Smooth muscle cell of the brain vasculature (primary cell): ENCODE measurements around the gene SLC35F6.
"Not testable (repeated sequence)": the region's sequence is repeated elsewhere in the genome, so short reads cannot be mapped to it uniquely, and the experiment has no call there.

ENCODE experiments used
- DNase-seq: peaks from one replicate; pipeline ENCODE4 v3.0.0-alpha.2; 2012; ENCODE audit warnings: low read depth, low spot score

Gene SLC35F6

DNA sequence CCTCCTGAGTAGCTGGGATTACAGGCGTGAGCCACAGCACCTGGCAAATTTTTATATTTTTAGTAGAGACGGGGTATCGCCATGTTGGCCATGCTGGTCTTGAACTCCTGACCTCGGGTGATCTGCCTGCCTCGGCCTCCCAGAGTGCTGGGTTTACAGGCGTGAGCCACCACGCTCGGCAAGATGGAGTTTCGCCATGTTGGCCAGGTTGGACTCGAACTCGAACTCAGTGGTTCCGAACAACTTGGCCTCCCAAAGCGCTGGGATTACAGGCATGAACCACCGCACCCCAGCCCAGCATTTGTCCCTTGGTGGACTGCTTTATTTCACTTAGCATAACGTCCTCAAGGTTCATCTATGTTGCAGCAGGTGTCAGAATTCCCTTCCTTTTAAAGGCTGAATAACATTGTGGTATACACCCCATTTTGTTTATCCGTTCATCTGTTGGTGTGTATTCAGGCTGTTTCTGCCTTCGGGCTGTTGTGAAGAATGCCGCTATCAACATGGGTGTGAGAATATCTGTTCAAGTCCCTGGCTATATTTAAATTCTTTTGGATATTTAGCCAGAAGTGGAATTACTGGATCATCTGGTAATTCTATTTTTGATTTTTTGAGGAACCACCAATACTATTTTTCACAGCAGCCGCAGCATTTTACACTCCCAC lies 20.6 kb downstream of the SLC35F6 start:
- no peak for DNase-seq

DNA sequence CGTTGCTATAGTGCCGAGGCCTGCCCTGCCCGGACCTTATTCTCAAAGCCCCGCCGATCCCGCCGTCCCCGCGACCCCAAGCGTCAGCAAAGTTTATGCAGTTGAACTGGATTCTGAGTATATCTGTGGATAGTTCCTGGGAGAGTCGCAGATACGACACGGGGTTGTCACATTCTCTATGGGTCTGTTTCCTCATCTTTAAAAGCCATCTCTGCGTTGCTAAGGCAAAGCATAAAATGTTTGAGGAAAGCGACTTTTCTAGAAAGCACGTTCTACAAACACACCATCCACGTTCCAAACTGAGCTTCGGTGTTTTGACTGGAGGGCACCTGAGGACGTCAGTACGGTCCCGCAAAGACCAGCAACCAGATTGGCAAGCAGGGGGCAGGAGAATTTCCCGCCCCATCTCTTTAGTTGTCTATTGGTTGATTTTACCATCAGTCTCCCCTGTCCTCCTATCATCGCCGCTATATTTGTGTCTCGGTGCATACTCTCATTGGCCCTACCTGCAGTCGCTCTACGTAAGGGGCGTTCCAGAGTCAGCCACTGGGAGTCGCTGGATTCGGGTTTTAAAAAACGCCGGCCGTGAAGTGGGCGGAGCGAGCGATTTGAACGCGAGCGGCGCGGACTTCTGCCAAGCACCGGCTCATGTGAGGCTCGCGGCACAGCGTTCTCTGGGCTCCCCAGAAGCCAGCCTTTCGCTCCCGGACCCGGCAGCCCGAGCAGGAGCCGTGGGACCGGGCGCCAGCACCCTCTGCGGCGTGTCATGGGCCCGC lies 21.5 kb downstream of the SLC35F6 start, which contains the start of gene CENPA:
Gene CENPA, plus strand, starts transcription at position 626 of the 776 bp plus-strand sequence. Its CDS starts 141 bp downstream, at position 767.
- DNase-seq = peak; percentile 99

DNA sequence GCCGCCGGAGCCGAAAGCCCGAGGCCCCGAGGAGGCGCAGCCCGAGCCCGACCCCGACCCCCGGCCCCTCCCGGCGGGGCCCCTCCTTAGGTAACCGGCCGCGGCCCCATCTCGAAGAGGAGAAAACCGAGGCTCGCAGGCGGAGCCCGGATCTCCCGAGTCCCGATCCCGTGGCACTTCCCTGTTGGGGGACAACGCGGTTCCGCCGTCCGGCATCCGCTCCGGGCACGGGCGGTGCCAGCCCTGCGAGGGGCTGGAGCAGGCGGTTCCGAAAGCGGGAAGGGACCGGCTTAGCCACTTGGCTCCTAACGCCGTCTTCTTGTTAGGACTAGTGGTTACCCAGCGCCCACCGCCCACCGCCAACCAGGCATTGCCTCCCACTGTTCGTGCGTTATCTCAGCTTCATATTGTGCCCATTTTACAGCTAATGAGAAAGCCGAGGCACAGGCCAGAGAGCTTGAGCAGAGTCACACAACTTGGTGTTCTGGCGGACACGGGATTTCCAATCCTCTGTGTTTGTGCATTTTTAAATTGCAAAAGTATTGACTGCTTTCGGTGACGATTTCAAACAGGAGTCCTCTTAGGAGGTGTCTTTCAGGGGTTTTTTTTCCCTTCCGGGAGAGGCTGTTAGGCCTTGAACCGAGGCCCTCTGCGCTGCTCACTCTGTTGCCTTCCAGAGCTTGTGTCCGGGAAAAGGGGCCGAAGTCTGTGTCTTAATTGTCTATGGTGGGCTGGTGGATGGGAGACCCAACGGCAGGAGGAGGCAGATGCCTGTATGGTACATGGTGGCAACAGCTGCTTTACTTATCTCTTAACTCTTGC lies 22.3 kb downstream of the SLC35F6 start:
- DNase-seq = no peak

DNA sequence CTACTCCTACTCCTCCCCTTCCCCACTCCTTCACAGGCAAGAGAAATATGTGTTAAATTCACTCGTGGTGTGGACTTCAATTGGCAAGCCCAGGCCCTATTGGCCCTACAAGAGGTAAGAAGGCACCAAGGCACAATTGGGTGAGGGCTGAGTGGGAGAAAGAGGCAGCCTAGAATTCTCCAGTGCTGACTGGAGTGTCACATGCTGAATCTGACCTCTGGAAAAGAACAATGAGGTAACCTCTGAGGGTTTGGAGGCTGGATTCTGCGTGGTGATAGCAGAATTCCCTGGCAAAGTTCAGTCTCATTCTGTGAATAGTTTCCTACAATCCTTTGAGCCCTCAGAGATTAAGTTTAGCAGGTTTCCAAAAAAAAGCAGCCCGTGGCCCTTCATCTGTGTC lies 28.6 kb downstream of the SLC35F6 start:
- DNase-seq = no peak

DNA sequence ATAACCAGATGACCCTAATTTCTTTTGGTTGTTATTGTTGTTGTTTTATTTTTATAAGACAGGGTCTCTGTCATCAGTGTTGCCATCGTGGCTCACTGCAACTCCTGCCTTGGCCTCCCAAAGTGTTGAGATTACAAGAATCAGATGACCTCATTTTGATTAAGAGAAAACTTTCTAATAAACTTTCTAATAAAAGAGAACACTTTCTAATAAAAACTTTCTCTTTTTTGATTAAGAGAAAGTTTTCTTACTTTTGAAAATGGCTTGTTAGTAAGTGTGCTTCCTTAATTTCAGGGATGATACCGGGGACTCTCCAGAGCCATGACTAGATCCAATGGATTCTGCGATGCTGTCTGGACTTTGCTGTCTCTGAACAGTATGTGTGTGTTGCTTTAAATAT lies 29.4 kb downstream of the SLC35F6 start:
- no peak for DNase-seq

DNA sequence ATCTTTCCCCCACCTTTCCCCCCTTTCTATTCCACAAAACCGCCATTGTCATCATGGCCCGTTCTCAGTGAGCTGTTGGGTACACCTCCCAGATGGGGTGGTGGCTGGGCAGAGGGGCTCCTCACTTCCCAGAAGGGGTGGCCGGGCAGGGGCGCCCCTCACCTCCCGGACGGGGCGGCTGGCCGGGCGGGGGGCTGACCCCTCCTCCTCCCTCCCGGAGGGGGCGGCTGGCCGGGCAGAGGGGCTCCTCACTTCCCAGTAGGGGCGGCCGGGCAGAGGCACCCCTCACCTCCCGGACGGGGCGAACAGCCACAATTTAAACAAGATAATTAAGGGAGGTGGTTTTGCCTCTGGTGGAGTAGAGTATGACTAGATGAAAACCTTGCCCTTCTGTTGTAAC lies 31.1 kb downstream of the SLC35F6 start:
- DNase-seq = not testable (repeated sequence)

DNA sequence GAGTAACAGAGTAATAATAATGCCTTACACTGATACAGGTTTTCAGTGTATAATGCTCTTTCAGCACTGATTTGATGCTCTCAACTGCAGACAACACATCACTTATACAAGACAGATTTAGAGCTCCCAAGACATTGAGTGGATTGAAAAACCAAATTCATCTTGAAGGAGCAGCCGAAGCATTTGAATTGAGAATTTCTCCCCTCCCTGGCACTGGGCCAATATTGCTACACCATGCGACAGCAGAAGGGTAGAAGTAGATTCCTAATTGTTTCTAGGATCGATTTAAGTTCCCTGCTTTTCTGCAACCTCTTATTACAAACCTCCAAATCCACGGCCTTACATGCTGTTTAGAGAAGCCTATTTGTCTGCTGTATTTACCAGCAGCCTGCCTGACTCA lies 37.2 kb downstream of the SLC35F6 start:
- no peak for DNase-seq

DNA sequence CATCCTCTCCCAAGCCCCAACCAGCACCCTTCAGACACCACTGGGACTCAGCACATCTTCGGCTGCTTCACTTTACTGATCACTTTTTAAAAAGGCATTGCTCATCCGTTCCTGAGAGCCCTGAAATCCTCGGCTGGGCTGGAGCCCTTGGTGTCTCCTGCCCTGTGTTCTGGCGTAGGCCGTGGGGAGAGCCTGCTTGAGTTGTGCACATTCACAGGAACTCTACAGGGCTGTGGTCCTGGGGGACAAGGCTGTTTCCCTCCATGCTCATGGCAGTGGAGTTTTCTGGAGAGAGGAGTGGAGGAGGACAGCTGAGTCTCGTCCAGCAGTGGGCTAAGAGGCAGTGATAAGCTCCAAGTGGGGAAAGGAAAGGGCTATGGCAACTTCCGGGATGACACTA lies 37.7 kb downstream of the SLC35F6 start:
- DNase-seq = no peak

DNA sequence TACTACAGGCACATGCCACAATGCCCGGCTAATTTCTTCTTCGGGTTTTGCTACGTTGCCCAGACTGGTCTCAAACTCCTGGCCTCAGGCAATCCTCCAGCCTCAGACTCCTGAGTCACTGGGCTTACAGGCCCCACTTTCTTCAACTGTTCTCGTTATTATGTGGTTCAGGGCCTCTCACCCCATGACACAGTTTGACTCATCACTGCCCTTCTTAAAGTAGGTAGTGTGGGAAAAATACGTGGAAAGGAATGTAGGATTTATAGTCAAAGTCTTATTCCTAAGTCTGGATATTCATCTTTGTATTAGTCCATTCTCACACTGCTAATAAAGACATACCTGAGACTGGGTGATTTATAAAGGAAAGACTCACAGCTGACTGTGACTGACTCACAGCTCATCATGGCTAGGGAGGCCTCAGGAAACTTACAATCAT lies 41.2 kb downstream of the SLC35F6 start:
- DNase-seq = no peak

DNA sequence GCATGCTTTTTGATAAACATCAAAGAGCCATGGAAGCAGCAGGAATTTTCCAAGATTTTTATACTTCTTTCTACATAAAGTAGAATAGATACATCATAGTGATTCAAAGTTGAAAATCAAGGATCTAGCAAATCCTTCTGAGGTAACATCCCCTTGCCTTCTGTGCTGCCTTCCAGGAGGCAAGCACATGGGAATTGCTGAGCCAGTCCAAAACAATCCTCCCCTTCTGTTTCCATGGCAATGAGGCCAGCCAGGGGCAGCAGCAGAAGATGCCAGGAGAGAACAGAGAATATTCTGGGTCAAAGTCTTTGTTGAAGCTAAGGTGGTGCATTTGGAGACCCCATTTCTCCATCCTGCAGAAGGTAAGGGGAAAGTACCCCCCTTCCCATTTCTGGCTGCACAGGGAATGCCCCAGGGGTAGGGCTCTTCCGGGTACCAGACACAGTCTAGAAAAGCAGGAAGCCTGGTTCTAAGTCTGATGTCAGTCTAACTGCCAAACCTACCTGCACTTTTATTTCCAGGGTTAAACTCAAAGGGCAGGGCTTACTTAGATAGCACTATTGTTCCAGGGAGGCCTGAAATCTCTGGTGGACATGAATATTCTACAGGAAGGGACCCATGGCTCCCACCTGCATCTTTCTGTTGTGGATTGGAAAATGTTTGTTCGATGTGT lies 43.8 kb downstream of the SLC35F6 start:
- DNase-seq = peak; percentile 4

DNA sequence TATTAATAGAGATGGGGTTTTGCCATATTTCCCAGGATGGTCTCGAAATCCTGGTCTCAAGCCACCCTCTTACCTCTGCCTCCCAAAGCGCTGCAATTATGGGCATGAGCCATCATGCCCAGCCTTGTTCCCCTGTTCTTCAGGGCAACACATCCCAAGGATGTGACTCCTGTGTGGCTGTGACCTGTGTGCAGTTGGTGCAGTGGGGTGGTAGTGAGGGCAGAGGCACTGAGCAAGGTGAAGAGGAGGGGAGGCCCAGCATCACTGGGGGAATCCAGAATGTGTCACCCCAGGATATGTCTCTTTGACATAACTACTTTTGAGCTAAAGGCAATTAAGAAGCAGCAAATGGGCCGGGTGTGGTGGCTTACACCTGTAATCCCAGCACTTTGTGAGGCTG lies 45.1 kb downstream of the SLC35F6 start:
- DNase-seq = no peak

DNA sequence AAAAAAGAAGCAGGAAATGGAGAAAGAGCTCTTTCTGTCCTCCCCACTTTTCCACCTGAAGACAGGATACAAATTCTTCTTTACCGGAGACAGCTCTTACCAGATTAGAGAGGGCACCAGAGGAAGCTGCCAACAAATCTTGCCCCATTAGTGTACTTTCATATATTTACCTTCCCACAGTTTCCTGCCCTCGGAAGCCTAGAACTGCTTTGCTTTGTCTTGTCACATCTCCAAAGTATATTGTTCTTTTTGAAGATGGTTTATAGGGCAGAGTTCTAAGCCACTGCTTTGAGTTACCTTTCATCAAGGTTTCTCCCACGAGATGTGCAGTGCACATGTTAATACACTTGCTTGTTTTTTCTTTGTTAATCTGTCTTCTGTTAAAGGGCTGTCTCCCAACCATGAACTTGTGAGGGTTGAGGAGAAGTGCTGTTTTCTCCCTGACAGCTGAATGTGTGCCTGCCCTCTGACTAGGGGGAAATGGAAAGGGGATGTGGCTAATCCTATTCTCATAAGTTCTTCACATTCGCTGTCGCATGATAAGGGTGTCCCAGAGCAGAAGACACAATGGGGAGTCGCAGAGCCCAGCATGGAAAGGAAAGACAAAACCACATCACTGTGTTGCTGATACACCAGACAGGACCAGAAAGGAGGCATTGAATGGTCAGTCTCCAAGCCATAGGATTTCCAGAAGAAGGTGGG lies 45.9 kb downstream of the SLC35F6 start:
- no peak for DNase-seq

DNA sequence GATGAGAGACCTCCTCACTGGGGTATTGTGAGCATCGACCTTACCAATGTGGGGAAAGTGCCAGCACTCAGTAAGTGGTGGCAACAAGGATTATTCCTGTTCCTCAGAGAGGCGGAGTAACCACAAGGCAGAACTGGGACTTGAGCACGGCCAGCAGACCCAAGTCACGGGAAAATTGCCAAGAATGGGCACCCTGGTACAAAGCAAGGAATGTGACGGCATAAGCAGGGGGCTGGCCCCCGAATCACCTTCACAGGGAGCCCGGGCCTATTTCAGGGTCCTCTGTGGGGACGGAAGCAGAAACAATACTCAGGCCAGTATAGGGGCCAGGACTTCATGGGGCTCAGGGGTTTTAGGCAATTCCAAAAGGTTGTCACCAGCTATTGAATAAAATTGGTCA lies 47.2 kb downstream of the SLC35F6 start:
- DNase-seq = no peak

DNA sequence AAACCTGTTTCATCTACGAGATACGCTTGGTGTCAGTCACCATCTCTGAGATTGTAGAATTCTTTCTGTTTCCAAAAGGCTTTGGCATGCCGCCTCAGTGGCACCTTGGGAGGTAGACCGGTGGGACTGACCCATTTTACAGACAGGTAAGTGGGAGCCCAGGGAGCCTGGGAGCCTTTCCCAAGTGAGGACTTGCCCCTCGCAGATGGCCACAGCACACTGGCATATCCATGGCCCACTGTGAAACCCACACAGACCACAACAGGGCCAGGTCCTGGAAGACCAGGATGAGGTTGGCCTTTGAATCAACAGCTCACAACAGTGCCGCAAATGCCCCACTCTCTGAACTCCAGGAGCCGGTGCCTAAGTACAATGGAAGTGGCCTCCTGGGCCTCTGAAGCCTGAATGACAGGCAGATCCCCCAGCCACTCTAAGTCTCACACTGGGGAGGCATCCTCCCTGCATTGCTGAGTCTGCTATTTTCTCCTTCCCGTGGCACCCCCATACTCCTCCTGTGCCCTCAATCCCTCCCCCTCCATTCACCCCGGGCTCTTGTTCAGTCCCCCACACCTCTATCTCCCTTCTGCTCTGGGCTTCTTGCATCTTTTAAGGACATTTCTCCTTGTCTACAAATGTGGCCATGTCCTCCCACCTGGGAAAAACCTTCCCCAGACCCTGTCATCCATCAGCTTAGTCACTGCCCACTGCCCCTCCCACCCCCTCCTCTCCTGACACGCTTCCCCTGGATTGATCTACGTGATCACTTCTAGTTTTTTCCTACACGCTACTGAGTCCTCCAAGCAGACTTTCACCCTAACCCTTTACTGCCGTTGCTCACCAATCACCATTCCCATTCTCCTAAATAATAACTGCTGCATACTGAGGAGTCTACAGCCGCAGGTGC lies 48.0 kb downstream of the SLC35F6 start:
- DNase-seq = no peak

DNA sequence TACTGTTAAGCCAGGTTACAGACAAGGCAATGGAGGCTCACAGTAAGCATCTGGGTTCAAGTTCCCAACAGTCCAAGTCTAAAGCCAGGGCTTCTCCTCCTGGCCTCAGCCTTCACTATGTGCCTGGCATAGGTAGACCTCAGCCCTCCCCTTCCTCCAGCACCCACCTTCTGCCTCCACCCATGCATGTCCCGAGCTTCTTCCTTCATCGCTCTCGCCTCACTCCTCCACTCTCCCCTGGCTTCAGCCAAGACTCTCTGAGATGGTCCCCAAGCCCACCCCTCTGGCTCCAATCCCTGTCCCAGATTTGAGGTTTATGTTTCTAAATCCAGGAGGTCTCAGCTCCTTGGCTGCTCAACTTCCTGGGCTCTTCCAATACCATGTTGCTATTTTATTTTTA lies 48.6 kb downstream of the SLC35F6 start:
- no peak for DNase-seq

DNA sequence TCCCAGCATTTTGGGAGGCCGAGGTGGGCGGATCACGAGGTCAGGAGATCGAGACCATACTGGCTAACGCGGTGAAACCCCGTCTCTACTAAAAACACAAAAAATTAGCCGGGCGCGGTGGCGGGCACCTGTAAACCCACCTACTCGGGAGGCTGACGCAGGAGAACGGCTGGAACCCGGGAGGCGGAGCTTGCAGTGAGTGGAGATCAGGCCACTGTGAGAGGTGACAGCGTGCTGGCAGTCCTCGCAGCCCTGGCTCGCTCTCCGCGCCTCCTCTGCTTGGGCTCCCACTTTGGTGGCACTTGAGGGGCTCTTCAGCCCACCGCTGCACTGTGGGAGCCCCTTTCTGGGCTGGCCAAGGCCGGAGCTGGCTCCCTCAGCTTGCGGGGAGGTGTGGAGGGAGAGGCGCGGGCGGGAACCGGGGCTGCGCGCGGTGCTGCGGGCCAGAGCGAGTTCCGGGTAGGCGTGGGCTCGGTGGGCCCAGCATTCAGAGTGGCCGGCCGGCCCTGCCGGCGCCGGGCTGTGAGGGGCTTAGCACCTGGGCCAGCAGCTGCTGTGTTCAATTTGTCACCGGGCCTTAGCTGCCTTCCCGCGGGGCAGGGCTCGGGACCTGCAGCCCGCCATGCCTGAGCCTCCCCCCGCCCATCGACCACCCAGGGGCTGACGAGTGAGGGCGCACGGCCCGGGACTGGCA lies 50.1 kb downstream of the SLC35F6 start:
- DNase-seq = not testable (repeated sequence)

DNA sequence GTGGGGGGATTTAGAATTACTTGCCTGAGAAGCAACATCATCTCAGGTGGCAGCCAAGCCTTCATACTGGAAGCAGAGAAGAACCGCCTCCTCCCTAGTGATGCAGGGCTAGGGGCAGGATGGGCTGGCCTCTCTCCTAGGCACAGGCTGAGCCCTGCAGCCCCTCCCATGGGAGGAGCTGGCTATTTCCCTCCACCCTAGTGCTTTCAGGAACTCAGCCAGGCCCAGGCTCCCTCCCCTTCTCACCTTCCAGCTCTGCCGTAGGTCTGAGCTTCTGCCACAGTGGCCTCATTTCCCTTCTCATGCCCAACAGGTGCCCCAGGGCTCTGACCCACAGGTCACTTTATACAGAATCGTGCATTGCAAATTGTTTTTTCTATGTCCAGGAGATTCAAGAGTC lies 52.8 kb downstream of the SLC35F6 start:
- DNase-seq = no peak

DNA sequence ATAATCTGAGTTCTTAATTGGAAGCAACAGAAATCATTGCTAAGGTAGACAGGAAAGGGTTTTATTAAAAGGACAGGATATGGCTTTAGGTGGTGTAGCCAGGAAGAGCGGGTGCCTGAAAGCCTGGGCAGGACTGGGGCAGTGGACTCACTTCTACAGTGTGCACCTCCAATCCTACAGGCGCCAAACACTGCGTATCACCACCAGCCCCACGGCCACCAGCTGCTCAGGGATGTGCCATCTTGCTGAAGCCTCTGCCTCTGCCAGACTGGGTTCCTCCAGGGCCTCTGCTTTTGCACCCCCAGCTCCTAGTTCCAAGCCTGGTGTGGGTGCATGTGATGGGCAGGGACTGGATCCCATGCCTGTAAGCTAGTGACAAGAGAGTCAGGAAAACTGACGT lies 54.2 kb downstream of the SLC35F6 start:
- DNase-seq = no peak

DNA sequence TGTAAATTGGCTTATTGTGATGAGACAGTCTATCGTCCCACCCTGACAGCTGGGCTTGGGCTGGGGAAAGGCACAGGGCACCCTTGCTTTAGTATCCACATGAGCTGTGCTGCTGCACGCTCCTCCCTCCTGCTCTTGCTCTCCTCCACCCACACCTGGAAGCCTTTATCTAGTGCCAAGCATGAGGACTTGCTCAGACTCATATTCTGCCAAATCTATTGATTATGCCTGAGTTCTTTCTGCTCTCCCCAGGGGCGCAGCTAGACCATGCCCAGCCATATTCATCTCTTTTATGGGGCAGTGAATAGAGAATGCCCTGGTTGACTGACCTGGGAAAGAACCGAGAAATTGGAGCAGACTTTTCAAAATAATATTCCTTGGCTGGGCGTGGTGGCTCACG lies 54.9 kb downstream of the SLC35F6 start:
- DNase-seq = no peak
